NCI-H128 (cell line): Measurements from ENCODE around the gene JAK2.
"Not testable (repeated sequence)": the region's sequence is repeated elsewhere in the genome, so short reads cannot be mapped to it uniquely, and the experiment has no call there.

Experiments used
- DNase-seq: peaks from one replicate; lab custom pipeline; 2025; ENCODE audit not compliant: unreplicated experiment; lab: John Stamatoyannopoulos, UW

The JAK2 gene

GRCh38 chr9:4984621-4985385 is at the start of gene JAK2:
Gene JAK2, plus strand, starts transcription at chr9:4985272. Its CDS starts 36,716 bp downstream, at chr9:5021988.
- DNase-seq = peak; percentile 54

- no peak for DNase-seq
These were observed 48.8 kb upstream of the JAK2 start for GRCh38 chr9:4936277-4936676.

- no peak for DNase-seq
These were observed 48.2 kb upstream of the JAK2 start for GRCh38 chr9:4936823-4937222.

- no peak for DNase-seq
These were observed 47.6 kb upstream of the JAK2 start for GRCh38 chr9:4937446-4937845.

- DNase-seq = no peak
These were observed 46.6 kb upstream of the JAK2 start for GRCh38 chr9:4938496-4938895.

- DNase-seq = no peak
These were observed 45.9 kb upstream of the JAK2 start for GRCh38 chr9:4939118-4939561.

GRCh38 chr9:4942042-4942691 is 42.9 kb upstream of the JAK2 start:
- DNase-seq = not testable (repeated sequence)

GRCh38 chr9:4943346-4943745 is 41.7 kb upstream of the JAK2 start:
- no peak for DNase-seq

- not testable (repeated sequence) for DNase-seq
These were observed 40.5 kb upstream of the JAK2 start for GRCh38 chr9:4944431-4945211.

- DNase-seq = no peak
These were observed 38.1 kb upstream of the JAK2 start for GRCh38 chr9:4946937-4947336.

- no peak for DNase-seq
These were observed 29.2 kb upstream of the JAK2 start for GRCh38 chr9:4955836-4956235.

GRCh38 chr9:4959031-4959430 is 26.0 kb upstream of the JAK2 start:
- no peak for DNase-seq

GRCh38 chr9:4962085-4962484 is 23.0 kb upstream of the JAK2 start:
- DNase-seq = no peak

GRCh38 chr9:4964540-4964939 is 20.5 kb upstream of the JAK2 start:
- DNase-seq = no peak

- no peak for DNase-seq
These were observed 19.8 kb upstream of the JAK2 start for GRCh38 chr9:4965174-4965821.

- no peak for DNase-seq
These were observed 17.5 kb upstream of the JAK2 start for GRCh38 chr9:4967523-4967922.

GRCh38 chr9:4969130-4969529 is 15.9 kb upstream of the JAK2 start:
- no peak for DNase-seq

- no peak for DNase-seq
These were observed 14.0 kb upstream of the JAK2 start for GRCh38 chr9:4970970-4971641.

- DNase-seq = no peak
These were observed 11.8 kb upstream of the JAK2 start for GRCh38 chr9:4973246-4973645.

GRCh38 chr9:4973902-4974301 is 11.2 kb upstream of the JAK2 start:
- DNase-seq = no peak

- DNase-seq = no peak
These were observed 5.8 kb upstream of the JAK2 start for GRCh38 chr9:4979239-4979638.
